Coronary artery (tissue), 2 donors: ENCODE data around the gene CDC14A.

Experiments
- DNase-seq: peaks from one replicate; pipeline ENCODE4 v3.0.0-alpha.2; 2017; ENCODE audit warnings: low spot score
- H3K27ac ChIP-seq, 2 donors: fragments of 200-600 bp; sonication (generic); one replicate each; pipeline ENCODE4 v1.5.1; 2016 to 2019
- H3K4me3 ChIP-seq: fragments of 200-600 bp; sonication (generic); 2 replicates; pipeline ENCODE4 v1.5.1; 2016; ENCODE audit warnings: mild to moderate bottlenecking, moderate library complexity
- CTCF ChIP-seq: fragments of 200-600 bp; sonication (generic); IDR thresholded peaks from one replicate; pipeline ENCODE4 v1.5.1; 2019; ENCODE audit warnings: antibody characterized with exemption

The CDC14A gene

GRCh38 chr1:100542285-100542684 is 190.0 kb downstream of the CDC14A start:
- H3K4me3 ChIP-seq = no peak overlapping the region
- no peak overlapping the region for H3K27ac ChIP-seq
- DNase-seq = no peak
- no peak for TF ChIP-seq CTCF

- TF ChIP-seq CTCF = no peak
- Histone ChIP-seq H3K27ac (no peak overlapping the region), H3K4me3 (no peak overlapping the region)
- no peak for DNase-seq
Observed at GRCh38 chr1:100543640-100544039, 191.3 kb downstream of the CDC14A start.

GRCh38 chr1:100544791-100545190 is 192.5 kb downstream of the CDC14A start:
- no peak for DNase-seq
- TF ChIP-seq CTCF = no peak
- Histone ChIP-seq H3K27ac (no peak overlapping the region), H3K4me3 (no peak overlapping the region)

- H3K4me3 ChIP-seq = no peak overlapping the region
- no peak for DNase-seq
- no peak for TF ChIP-seq CTCF
- H3K27ac ChIP-seq = no peak overlapping the region
Observed at GRCh38 chr1:100545855-100546254, 193.5 kb downstream of the CDC14A start.

GRCh38 chr1:100552031-100552430 is 199.7 kb downstream of the CDC14A start:
- no peak for DNase-seq
- H3K4me3 ChIP-seq = no peak overlapping the region
- no peak for TF ChIP-seq CTCF
- no peak overlapping the region for H3K27ac ChIP-seq

- Histone ChIP-seq H3K4me3 (no peak overlapping the region), H3K27ac (no peak overlapping the region)
- DNase-seq = no peak
- no peak for TF ChIP-seq CTCF
Observed at GRCh38 chr1:100552922-100553321, 200.6 kb downstream of the CDC14A start.

GRCh38 chr1:100556181-100556580 is 203.9 kb downstream of the CDC14A start:
- TF ChIP-seq CTCF = no peak
- DNase-seq = no peak
- no peak overlapping the region for H3K27ac ChIP-seq
- no peak overlapping the region for H3K4me3 ChIP-seq
